MM.1S (cell line): ENCODE measurements around the gene HIGD2A.

Experiments used
- DNase-seq: peaks from one replicate; pipeline ENCODE4 v3.0.0-alpha.2; 2015
- H2AFZ ChIP-seq: fragments of 300-600 bp; sonication (generic); 2 replicates; pipeline ENCODE4 v1.6.0; 2016; ENCODE audit warnings: antibody characterized with exemption, low read length
- H3F3A ChIP-seq: fragments of 300-600 bp; sonication (generic); 2 replicates; pipeline ENCODE4 v1.6.1; 2016; ENCODE audit warnings: mild to moderate bottlenecking, antibody characterized with exemption, low read length, moderate library complexity, mixed read lengths; ENCODE audit not compliant: insufficient read depth
- H3K27ac ChIP-seq: fragments of 300-600 bp; sonication (generic); 2 replicates; pipeline ENCODE4 v1.5.1; 2016; ENCODE audit warnings: mild to moderate bottlenecking, low read length
- H3K27me3 ChIP-seq: fragments of 300-600 bp; sonication (generic); replicated peaks from 2 replicates; pipeline ENCODE4 v1.6.0; 2016; ENCODE audit warnings: low read length; ENCODE audit not compliant: insufficient read depth
- H3K36me3 ChIP-seq: fragments of 300-600 bp; sonication (generic); replicated peaks from 2 replicates; pipeline ENCODE4 v1.6.1; 2016; ENCODE audit warnings: mild to moderate bottlenecking, low read length, mixed read lengths; ENCODE audit not compliant: insufficient read depth
- H3K4me1 ChIP-seq: fragments of 300-600 bp; sonication (generic); 2 replicates; pipeline ENCODE4 v1.6.1; 2016; ENCODE audit warnings: low read length, mixed read lengths
- H3K4me2 ChIP-seq: fragments of 300-600 bp; sonication (generic); 2 replicates; pipeline ENCODE4 v1.6.0; 2016; ENCODE audit warnings: low read depth, low read length
- H3K4me3 ChIP-seq: fragments of 300-600 bp; sonication (generic); 2 replicates; pipeline ENCODE4 v1.5.1; 2016; ENCODE audit warnings: low read length, mixed read lengths
- H3K79me2 ChIP-seq: fragments of 300-600 bp; sonication (generic); 2 replicates; pipeline ENCODE4 v1.6.1; 2016; ENCODE audit warnings: mixed run types, low read length, mixed read lengths
- H3K9ac ChIP-seq: fragments of 300-600 bp; sonication (generic); 2 replicates; pipeline ENCODE4 v1.6.1; 2016; ENCODE audit warnings: low read length, mixed read lengths
- H3K9me2 ChIP-seq: fragments of 300-600 bp; sonication (generic); replicated peaks from 2 replicates; pipeline ENCODE4 v1.6.1; 2016; ENCODE audit warnings: mild to moderate bottlenecking, low read length, mixed read lengths; ENCODE audit not compliant: insufficient read depth
- H3K9me3 ChIP-seq: fragments of 300-600 bp; sonication (generic); replicated peaks from 2 replicates; pipeline ENCODE4 v1.6.1; 2016; ENCODE audit warnings: mild to moderate bottlenecking, low read length, mixed read lengths; ENCODE audit not compliant: insufficient read depth
- H4K20me1 ChIP-seq: fragments of 300-600 bp; sonication (generic); 2 replicates; pipeline ENCODE4 v1.6.1; 2016; ENCODE audit warnings: mild to moderate bottlenecking, low read length, moderate library complexity, mixed read lengths; ENCODE audit not compliant: insufficient read depth
- CTCF ChIP-seq: fragments of 300-600 bp; sonication (generic); IDR thresholded peaks from 2 replicates; pipeline ENCODE4 v1.5.1; 2016; ENCODE audit warnings: antibody characterized with exemption, low read length, mixed read lengths
- EZH2 ChIP-seq: fragments of 300-600 bp; sonication (generic); optimal IDR thresholded peaks from 2 replicates; pipeline ENCODE3; 2017; ENCODE audit warnings: low read depth, mild to moderate bottlenecking, antibody characterized with exemption, low read length, mixed read lengths
- EZH2phosphoT487 ChIP-seq: fragments of 300-600 bp; sonication (generic); IDR thresholded peaks from 2 replicates; pipeline ENCODE4 v1.6.1; 2018; ENCODE audit warnings: antibody characterized with exemption, low read length

The HIGD2A gene

GRCh38 chr5:176361437-176362232 lies 26.9 kb upstream of the HIGD2A start, which contains the start of gene KIAA1191:
TSS of gene KIAA1191 (minus strand) at chr5:176361764. CDS start at chr5:176359508, 2,256 bp downstream.
- DNase-seq = peak; percentile 95
- no peaks in the 10 kb centered on the region; the same call in 1 of the 2 replicates for H3F3A ChIP-seq
- no peaks in the 10 kb centered on the region for H3K9me2 ChIP-seq
- TF ChIP-seq EZH2 (no peak), CTCF (peak; percentile 36), EZH2phosphoT487 (no peak)
- H2AFZ ChIP-seq = peak within 1 kb of the TSS; percentile 86
- peaks cover 18% of the 10 kb centered on the region for H3K27me3 ChIP-seq
- H3K9ac ChIP-seq = peak within 1 kb of the TSS; percentile 79
- H3K9me3 ChIP-seq = no peaks in the 10 kb centered on the region
- H3K4me1 ChIP-seq = 0 out of 2 replicates have a peak, but pooled peaks cover 5% of the 10 kb centered on the region
- no peaks in the 10 kb centered on the region for H4K20me1 ChIP-seq
- H3K4me3 ChIP-seq = peak within 1 kb of the TSS; percentile 95
- peak within 1 kb of the TSS; percentile 77 for H3K4me2 ChIP-seq
- H3K27ac ChIP-seq = no peak within 1 kb of the TSS
- peaks cover 29% of the 10 kb centered on the region for H3K79me2 ChIP-seq
- no peaks in the 10 kb centered on the region for H3K36me3 ChIP-seq

- Histone ChIP-seq H3K27me3 (peaks cover 20% of the 10 kb centered on the region), H3K9ac (peak overlapping the region; percentile 3; the same call in 1 of the 2 replicates), H2AFZ (peak overlapping the region; percentile 85), H3K9me3 (no peaks in the 10 kb centered on the region), H4K20me1 (no peaks in the 10 kb centered on the region), H3K27ac (no peak overlapping the region), H3K79me2 (peaks cover 27% of the 10 kb centered on the region), H3F3A (no peaks in the 10 kb centered on the region; the same call in 1 of the 2 replicates), H3K4me1 (0 out of 2 replicates have a peak, but pooled peaks cover 5% of the 10 kb centered on the region), H3K4me3 (peak overlapping the region; percentile 95), H3K9me2 (no peaks in the 10 kb centered on the region), H3K4me2 (peak overlapping the region; percentile 77), H3K36me3 (no peaks in the 10 kb centered on the region)
- DNase-seq = no peak
- TF ChIP-seq CTCF (no peak), EZH2phosphoT487 (no peak), EZH2 (no peak)
Observed at GRCh38 chr5:176362233-176362490, 26.4 kb upstream of the HIGD2A start.

- Histone ChIP-seq H3K9me3 (no peaks in the 10 kb centered on the region), H3F3A (no peaks in the 10 kb centered on the region; the same call in 1 of the 2 replicates), H3K9ac (no peak overlapping the region), H3K4me1 (0 out of 2 replicates have a peak, but pooled peaks cover 5% of the 10 kb centered on the region), H4K20me1 (no peaks in the 10 kb centered on the region), H3K4me3 (no peak overlapping the region), H3K27me3 (peaks cover 32% of the 10 kb centered on the region), H3K36me3 (no peaks in the 10 kb centered on the region), H3K27ac (no peak overlapping the region), H3K79me2 (peaks cover 13% of the 10 kb centered on the region), H2AFZ (no peak overlapping the region), H3K9me2 (no peaks in the 10 kb centered on the region), H3K4me2 (no peak overlapping the region)
- TF ChIP-seq EZH2 = no peak
- TF ChIP-seq CTCF = no peak
- no peak for DNase-seq
Observed at GRCh38 chr5:176364765-176365350, 23.7 kb upstream of the HIGD2A start.
